Endothelial cell of umbilical vein (primary cell): ENCODE results near the gene KIAA0232. TPM values are rescaled to one million over a fixed set of nuclear protein-coding genes. Genes with fewer than 3 reads are reported as not detected.

ENCODE experiments used
- BruUV-seq: library from RNA; stranded (reverse); fragments of 400-500 nt; replicated peaks from 2 replicates; lab custom pipeline; 2021; lab: Mats Ljungman, UMichigan
- CTCF ChIA-PET: fragments of 300-600, 350-600 bp; sonication (Branson Sonifier 250); formaldehyde crosslinking; loops from one replicate; lab custom pipeline; 2021; ENCODE audit warnings: antibody characterized with exemption, inconsistent platforms; lab: Charles Lee
- POLR2A ChIA-PET: fragments of 300-600, 350-600 bp; sonication (Branson Sonifier 250); formaldehyde crosslinking; loops from one replicate; lab custom pipeline; 2021; ENCODE audit warnings: antibody characterized with exemption, inconsistent platforms; lab: Charles Lee
- DNase-seq: peaks from one replicate; pipeline ENCODE4 v3.0.0-alpha.2; 2011; ENCODE audit warnings: low read depth, low spot score
- FAIRE-seq: peaks from 2 replicates; lab custom pipeline; 2011; peaks lifted over from hg19 to GRCh38; lab: Jason Lieb, UNC
- H2AFZ ChIP-seq: 2 replicates; pipeline ENCODE4 v1.6.0; 2012; ENCODE audit warnings: low read depth, low read length, control low read depth, inconsistent platforms
- H3K27ac ChIP-seq: 2 replicates; pipeline ENCODE4 v1.5.1; 2011; ENCODE audit warnings: low read depth, mild to moderate bottlenecking, control low read depth, low read length, moderate library complexity; ENCODE audit not compliant: insufficient read depth
- H3K27me3 ChIP-seq, 2 experiments: 2 replicates each; pipeline versions ENCODE4 v1.6.0 to v1.6.1; 2011; ENCODE audit warnings: low read length in 2 of 2, mixed read lengths in 1 of 2; ENCODE audit not compliant: control insufficient read depth in 2 of 2, insufficient read depth in 2 of 2
- H3K36me3 ChIP-seq, 2 experiments: 2 replicates in 1 of 2; 3 replicates in 1 of 2; pipeline ENCODE4 v1.5.1; 2011; ENCODE audit warnings: low read length in 2 of 2, mild to moderate bottlenecking in 1 of 2, moderate library complexity in 1 of 2; ENCODE audit not compliant: control insufficient read depth in 2 of 2, insufficient read depth in 2 of 2; ENCODE audit errors: extremely low read depth in 1 of 2
- H3K4me1 ChIP-seq: 3 replicates; pipeline ENCODE4 v1.5.1; 2011; ENCODE audit warnings: mild to moderate bottlenecking, low read length; ENCODE audit not compliant: control insufficient read depth, insufficient read depth; ENCODE audit errors: extremely low read depth
- H3K4me2 ChIP-seq: 2 replicates; pipeline ENCODE4 v1.6.1; 2011; ENCODE audit warnings: low read length, control low read depth, mixed read lengths; ENCODE audit not compliant: insufficient read depth
- H3K4me3 ChIP-seq, 3 experiments: fragments of 200-600 bp in 1 of 3; sonication (generic), shearing (Covaris generic) in 1 of 3; replicated peaks in 1 of 3; 2 replicates each; pipeline ENCODE4 v1.5.1; 2011 to 2016; ENCODE audit warnings: control low read depth in 3 of 3, low read length in 3 of 3, mild to moderate bottlenecking in 2 of 3, inconsistent platforms in 1 of 3, low read depth in 1 of 3, moderate library complexity in 1 of 3; ENCODE audit not compliant: insufficient read depth in 1 of 3
- H3K79me2 ChIP-seq: 2 replicates; pipeline ENCODE4 v1.6.0; 2012; ENCODE audit warnings: low read length, inconsistent platforms; ENCODE audit not compliant: control insufficient read depth, insufficient read depth
- H3K9ac ChIP-seq: replicated peaks from 2 replicates; pipeline ENCODE3; 2011; ENCODE audit warnings: low read length, control low read depth; ENCODE audit not compliant: insufficient read depth; ENCODE audit errors: extremely low read depth
- H3K9me1 ChIP-seq: replicated peaks from 3 replicates; pipeline ENCODE4 v1.6.0; 2011; ENCODE audit warnings: mild to moderate bottlenecking, low read length; ENCODE audit not compliant: control insufficient read depth, insufficient read depth; ENCODE audit errors: extremely low read depth
- H3K9me3 ChIP-seq: replicated peaks from 2 replicates; pipeline ENCODE4 v1.5.1; 2012; ENCODE audit warnings: low read length, inconsistent platforms; ENCODE audit not compliant: control insufficient read depth, insufficient read depth
- H4K20me1 ChIP-seq: replicated peaks from 2 replicates; pipeline ENCODE3; 2011; ENCODE audit warnings: mild to moderate bottlenecking, low read length; ENCODE audit not compliant: control insufficient read depth, insufficient read depth; ENCODE audit errors: extremely low read depth
- CTCF ChIP-seq, 2 donors: IDR thresholded peaks; 1 replicate in 1 of 2; 2 replicates in 1 of 2; pipeline ENCODE4 v1.5.1; 2011; ENCODE audit warnings: low read length in 2 of 2, mild to moderate bottlenecking in 2 of 2, moderate library complexity in 2 of 2, control low read depth in 1 of 2, inconsistent platforms in 1 of 2, low read depth in 1 of 2; ENCODE audit not compliant: insufficient read depth in 1 of 2; ENCODE audit errors: extremely low read depth in 1 of 2
- EZH2 ChIP-seq: IDR thresholded peaks from 2 replicates; pipeline ENCODE4 v1.6.1; 2012; ENCODE audit warnings: borderline replicate concordance, low read depth, mild to moderate bottlenecking, moderate library complexity, low read length, inconsistent platforms; ENCODE audit not compliant: severe bottlenecking
- FOS ChIP-seq: IDR thresholded peaks from 2 replicates; pipeline ENCODE4 v1.6.1; 2011; ENCODE audit warnings: mild to moderate bottlenecking, low read length, moderate library complexity, borderline replicate concordance; ENCODE audit not compliant: insufficient read depth
- GATA2 ChIP-seq: IDR thresholded peaks from 2 replicates; pipeline ENCODE4 v1.7.0; 2011; ENCODE audit warnings: low read depth, mild to moderate bottlenecking, moderate library complexity, mixed read lengths, low read length; ENCODE audit not compliant: insufficient read length, insufficient read depth
- JUN ChIP-seq: IDR thresholded peaks from 2 replicates; pipeline ENCODE4 v1.6.1; 2011; ENCODE audit warnings: borderline replicate concordance, low read depth; ENCODE audit not compliant: insufficient read length, insufficient read depth
- MAX ChIP-seq: IDR thresholded peaks from 2 replicates; pipeline ENCODE4 v1.6.1; 2011; ENCODE audit not compliant: insufficient read depth, insufficient read length
- MYC ChIP-seq: IDR thresholded peaks from one replicate; pipeline ENCODE4 v1.6.1; 2011; ENCODE audit warnings: mild to moderate bottlenecking, low read depth, low read length
- POLR2A ChIP-seq: IDR thresholded peaks from 2 replicates; pipeline ENCODE4 v1.6.1; 2012; ENCODE audit warnings: low read depth, mild to moderate bottlenecking, control low read depth, low read length
- POLR2AphosphoS5 ChIP-seq: IDR thresholded peaks from 2 replicates; pipeline ENCODE4 v1.6.1; 2012; ENCODE audit warnings: low read depth, mild to moderate bottlenecking, control low read depth, low read length, moderate library complexity; ENCODE audit not compliant: insufficient read depth
- dilution Hi-C: fragments of 300-500 bp; cut with MboI; formaldehyde crosslinking; loops from one replicate; pipeline ENCODE4 v1.15.0; 2019; ENCODE audit warnings: low sequenced_read_pairs; ENCODE audit not compliant: extremely low pct_ligation_motif_present
- intact Hi-C: fragments of 100-400 bp; cut with micrococcal nuclease; formaldehyde crosslinking; loops from one replicate; pipeline ENCODE4 v1.10.0; 2022
- polyA plus RNA-seq, 4 experiments: library from polyadenylated mRNA; depleted of rRNA in 3 of 4; stranded (reverse) in 3 of 4; unstranded in 1 of 4; fragments of >200 nt; gene quantifications; 2 replicates each; pipeline versions ENCODE4 v1.2.1 to v1.2.3, GENCODE V29; 2011 to 2012; ENCODE audit warnings: missing spikeins in 1 of 4
- total RNA-seq: library from RNA; stranded (reverse); gene quantifications from 2 replicates; pipeline ENCODE4 v1.2.3, GENCODE V29; 2021

KIAA0232 gene
- total and polyA plus RNA-seq, 2 donors (not counting 3 experiments of a cell fraction or from before 2014, with no cell fraction given), result 5.3 to 18.4 TPM

GRCh38 chr4:6851431-6851830 is 68.9 kb downstream of the KIAA0232 start:
- H3K4me3 ChIP-seq, result no peak overlapping the region
- H3K9me1 ChIP-seq, result no peaks in the 10 kb centered on the region
- CTCF ChIA-PET, result interaction anchor here (1.4 to 3.2 kb wide), 2 partner anchors 9 to 22 kb away, joined by 3 to 10 read pairs; no protein-coding TSS in a partner anchor
- H2AFZ ChIP-seq, result no peak overlapping the region
- H4K20me1 ChIP-seq, result no peaks in the 10 kb centered on the region
- no peak overlapping the region for H3K9ac ChIP-seq
- no peaks in the 10 kb centered on the region for H3K27me3 ChIP-seq
- DNase-seq (no peak), FAIRE-seq (no peak)
- POLR2A ChIA-PET, result no interaction called here
- TF ChIP-seq POLR2AphosphoS5, result no peak
- no peak overlapping the region for H3K4me2 ChIP-seq
- peaks cover 7% of the 10 kb centered on the region for H3K4me1 ChIP-seq
- H3K79me2 ChIP-seq, result peaks cover 15% of the 10 kb centered on the region
- no peaks in the 10 kb centered on the region for H3K9me3 ChIP-seq
- BruUV-seq, result no TSS peak
- intact Hi-C loops (no loop called here), dilution Hi-C loops (no loop called here)
- no peak overlapping the region for H3K27ac ChIP-seq
- peaks cover under 1 to 5% of the 10 kb centered on the region in 2 experiments for H3K36me3 ChIP-seq

GRCh38 chr4:6851962-6852361 is 69.4 kb downstream of the KIAA0232 start:
- Histone ChIP-seq H3K27ac (no peak overlapping the region), H3K9ac (no peak overlapping the region), H3K9me1 (no peaks in the 10 kb centered on the region), H3K27me3 (no peaks in the 10 kb centered on the region), H2AFZ (no peak overlapping the region), H3K4me1 (peaks cover 7% of the 10 kb centered on the region), H3K36me3 (peaks cover 3 to 5% of the 10 kb centered on the region in 2 experiments), H3K4me3 (no peak overlapping the region), H4K20me1 (no peaks in the 10 kb centered on the region), H3K4me2 (no peak overlapping the region), H3K9me3 (no peaks in the 10 kb centered on the region), H3K79me2 (peaks cover 14% of the 10 kb centered on the region)
- no TSS peak for BruUV-seq
- CTCF ChIA-PET, result interaction anchor here (1.4 to 3.2 kb wide), 2 partner anchors 8 to 21 kb away, joined by 3 to 10 read pairs; no protein-coding TSS in a partner anchor
- FAIRE-seq, result no peak
- intact Hi-C loops (no loop called here), dilution Hi-C loops (no loop called here)
- DNase-seq, result no peak
- POLR2A ChIA-PET, result no interaction called here
- TF ChIP-seq JUN, result no peak
- TF ChIP-seq GATA2, result no peak
- no peak for TF ChIP-seq FOS
- TF ChIP-seq EZH2, result no peak
- TF ChIP-seq MAX, result no peak
- no peak for TF ChIP-seq POLR2A
- no peak for TF ChIP-seq MYC
- no peak for TF ChIP-seq POLR2AphosphoS5
- no peak for TF ChIP-seq CTCF (IDR thresholded peaks at IDR 0.05; ENCODE audit: extremely low read depth in 1 of 2, insufficient read depth in 1 of 2, low read depth in 1 of 2, low read length in 2 of 2)
